Epidermal melanocyte (primary cell): ENCODE results near the gene DOCK8.
"Not testable (repeated sequence)": the region's sequence is repeated elsewhere in the genome, so short reads cannot be mapped to it uniquely, and the experiment has no call there.

Experiments used
- DNase-seq: peaks from one replicate; pipeline ENCODE4 v3.0.0; 2011; ENCODE audit warnings: low spot score; ENCODE audit not compliant: insufficient read length

DOCK8 gene

DNA sequence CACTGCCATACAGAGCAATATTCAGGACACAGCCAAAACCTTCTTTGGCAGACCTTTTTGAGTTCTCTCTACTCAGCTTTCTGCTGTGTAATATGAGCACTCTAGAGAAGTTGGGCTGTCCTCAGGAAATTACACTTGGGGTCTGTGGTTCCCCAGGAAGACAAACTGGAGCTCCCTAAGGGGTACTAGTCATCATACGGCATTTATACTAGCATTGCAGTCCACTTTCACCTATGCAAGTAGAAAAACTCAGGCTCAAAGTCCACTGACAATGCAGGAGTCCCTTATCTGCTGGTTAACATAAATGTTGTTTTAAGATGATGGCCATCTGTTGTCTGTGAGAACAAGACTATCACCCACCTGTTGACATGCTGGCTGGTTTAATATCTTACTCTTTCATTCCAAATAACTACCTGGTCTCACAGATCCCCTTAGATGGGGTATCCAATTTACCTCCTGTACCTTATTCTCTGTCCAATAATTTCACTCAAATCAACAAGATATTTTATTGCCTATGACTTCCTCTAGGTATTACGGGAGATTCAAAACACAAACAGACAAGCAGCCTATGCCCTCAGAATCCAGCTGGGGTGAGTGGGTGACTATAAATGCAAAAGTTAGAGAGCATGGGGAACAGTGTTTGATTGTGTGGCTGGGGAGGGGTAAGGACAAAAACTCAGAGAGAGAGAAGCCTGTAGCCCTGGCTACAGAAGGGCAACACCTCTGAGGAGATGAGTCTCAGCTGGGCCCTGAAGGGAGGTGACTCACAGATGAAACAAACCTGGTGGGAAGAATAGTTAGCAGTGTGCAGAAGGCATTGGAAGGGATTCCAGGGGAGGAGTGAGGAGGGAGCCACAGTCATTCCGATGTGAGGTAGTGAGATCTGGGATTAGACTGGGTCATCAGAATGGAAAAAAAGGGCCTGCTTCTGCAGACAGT lies 10.2 kb downstream of the DOCK8 start:
- no peak for DNase-seq

DNA sequence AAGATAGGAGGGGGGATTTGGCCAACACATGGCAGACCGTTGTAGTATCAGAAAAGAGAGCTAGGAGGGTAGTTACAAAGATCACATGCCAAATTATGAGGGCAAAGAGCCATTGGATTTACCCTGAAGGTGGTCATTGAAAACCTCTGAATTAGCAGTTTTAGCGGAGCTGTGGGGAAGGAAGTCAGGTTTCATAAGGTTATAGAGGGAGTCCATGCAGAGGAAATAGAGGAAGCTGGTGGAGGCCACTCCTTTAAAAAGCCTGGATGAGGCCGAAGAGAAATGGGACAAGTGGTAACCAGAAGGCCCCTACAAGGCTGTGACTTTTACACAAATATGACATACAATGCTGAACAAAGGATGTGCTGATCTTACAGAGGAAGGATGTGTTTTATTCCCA lies 13.2 kb downstream of the DOCK8 start:
- DNase-seq = no peak

DNA sequence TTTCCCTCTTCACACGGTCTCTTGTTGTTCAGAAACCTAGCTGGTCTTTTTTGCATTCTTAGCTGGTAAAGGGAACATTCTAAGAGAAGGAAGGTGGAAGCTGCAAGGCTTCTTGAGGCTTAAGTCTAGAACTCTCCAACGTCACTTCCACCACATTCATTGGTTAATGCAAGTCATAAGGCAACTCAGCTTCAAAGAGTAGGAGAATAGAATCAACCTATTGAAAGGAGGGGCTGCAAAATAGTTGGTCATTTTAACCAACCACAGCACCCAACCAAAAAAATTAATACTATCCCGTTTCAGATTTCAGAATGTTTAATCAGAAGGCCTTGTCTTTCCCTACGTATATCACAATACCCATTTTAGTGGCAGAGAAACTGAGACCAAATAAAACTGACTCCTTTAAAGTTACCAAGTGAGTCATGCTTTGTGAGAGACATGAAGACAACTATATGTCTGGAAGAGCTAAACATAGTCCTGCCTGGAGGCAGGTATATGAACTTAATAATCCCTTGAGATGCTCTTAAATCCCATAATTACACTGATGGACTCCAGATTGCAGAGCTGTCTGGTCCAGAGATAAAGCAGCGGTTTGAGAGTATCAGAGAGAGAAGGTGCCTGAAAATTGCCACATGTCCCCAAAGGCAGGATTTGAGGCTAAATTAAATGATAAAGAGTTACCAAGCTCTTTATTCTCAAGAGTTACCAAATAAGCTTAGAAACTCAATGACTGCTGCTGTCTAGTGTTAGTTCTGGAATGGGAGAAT lies 14.4 kb downstream of the DOCK8 start:
- no peak for DNase-seq

DNA sequence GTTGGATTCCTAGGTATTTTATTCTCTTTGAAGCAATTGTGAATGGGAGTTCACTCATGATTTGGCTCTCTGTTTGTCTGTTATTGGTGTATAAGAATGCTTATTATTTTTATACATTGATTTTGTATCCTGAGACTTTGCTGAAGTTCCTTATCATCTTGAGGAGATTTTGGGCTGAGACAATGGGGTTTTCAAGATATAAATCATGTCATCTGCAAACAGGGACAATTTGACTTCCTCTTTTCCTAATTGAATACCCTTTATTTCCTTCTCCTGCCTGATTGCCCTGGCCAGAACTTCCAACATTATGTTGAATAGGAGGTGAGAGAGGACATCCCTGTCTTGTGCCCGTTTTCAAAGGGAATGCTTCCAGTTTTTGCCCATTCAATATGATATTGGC lies 17.0 kb downstream of the DOCK8 start:
- DNase-seq = not testable (repeated sequence)

DNA sequence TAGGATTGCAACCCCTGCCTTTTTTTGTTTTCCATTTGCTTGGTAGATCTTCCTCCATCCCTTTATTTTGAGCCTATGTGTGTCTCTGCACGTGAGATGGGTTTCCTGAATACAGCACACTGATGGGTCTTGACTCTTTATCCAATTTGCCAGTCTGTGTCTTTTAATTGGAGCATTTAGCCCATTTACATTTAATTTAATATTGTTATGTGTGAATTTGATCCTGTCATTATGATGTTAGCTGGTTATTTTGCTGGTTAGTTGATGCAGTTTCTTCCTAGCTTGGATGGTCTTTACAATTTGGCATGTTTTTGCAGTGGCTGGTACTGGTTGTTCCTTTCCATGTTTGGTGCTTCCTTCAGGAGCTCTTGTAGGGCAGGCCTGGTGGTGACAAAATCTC lies 19.0 kb downstream of the DOCK8 start:
- not testable (repeated sequence) for DNase-seq

DNA sequence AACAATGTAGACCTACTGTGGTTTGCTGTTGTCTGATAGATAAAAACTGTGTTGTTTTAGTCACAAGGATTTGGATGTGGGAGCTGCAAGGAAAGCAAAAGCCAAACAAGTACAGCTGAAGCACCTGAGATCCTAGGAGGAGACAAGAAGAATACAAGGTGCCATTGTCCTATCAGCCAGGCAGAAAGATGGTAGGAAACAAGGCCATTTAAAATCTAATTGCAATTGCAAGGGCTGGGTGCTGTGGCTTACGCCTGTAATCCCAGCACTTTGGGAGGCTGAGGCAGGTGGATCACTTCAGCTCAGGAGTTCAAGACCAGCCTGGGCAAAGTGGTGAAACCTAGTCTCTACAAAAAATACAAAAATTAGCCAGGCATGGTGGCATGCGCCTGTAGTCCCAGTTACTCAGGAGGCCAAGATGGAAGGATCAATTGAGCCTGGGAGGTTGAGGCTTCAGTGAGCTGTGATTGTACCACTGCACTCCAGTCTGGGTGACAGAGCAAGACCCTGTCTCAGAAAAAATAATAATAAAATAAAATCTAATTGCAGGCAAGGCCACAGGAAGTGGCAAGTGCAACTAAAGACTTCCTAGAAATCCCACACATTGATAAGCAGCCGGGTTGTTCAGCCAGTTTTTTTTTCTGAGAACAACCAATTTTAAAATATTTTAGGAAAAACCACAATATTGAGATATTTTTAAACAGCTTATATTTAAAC lies 22.6 kb downstream of the DOCK8 start:
- no peak for DNase-seq

DNA sequence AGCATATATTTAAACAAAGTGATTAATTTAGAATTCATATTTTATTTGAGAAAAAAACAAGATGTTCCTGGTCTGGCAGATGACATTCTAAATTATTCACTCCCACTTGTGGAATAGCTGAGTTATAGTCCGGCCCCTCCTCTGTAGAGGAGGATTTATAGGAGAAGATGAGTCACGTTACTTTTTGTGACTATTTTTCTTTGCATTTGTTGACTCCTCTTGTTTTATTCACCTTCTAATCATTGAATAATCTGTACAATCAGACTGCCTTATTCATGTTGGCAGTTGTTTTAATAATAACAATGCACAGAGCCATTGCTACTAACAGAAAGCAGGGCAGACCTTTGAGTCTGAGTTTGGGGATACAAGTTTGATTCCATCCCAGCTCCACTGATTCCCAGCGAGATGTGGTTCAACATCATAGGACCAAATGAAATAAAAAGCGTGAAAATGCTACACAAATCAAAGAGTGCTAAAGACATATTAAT lies 23.2 kb downstream of the DOCK8 start:
- no peak for DNase-seq

DNA sequence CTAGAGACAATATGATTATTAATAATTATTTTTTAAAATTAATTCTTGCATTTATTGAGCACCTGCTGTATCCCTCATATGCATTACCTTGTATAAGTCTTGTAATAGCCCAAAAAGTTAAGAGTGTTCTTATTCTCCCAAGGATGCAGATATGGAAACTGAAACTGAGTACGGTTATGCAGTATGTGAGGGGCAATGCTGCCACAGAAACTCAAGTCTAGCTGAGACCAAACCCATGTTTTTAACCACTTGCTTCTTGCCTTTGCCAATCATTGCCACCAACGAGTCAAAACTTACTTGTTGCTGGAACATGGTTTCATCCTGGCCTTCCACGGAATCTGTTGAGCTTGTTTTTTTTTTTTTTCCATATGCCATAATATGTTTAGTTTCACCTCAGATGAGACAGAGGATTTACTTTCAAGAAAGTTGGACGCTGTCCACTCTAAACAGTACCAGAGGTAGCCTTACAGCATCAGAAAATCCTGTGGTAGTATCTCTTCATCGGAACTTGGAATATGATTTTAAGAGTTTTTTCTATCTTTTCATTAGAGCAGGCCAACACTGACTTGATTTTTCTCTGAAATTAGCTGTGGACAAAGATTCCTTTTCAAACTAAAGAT lies 27.9 kb downstream of the DOCK8 start:
- DNase-seq = no peak

DNA sequence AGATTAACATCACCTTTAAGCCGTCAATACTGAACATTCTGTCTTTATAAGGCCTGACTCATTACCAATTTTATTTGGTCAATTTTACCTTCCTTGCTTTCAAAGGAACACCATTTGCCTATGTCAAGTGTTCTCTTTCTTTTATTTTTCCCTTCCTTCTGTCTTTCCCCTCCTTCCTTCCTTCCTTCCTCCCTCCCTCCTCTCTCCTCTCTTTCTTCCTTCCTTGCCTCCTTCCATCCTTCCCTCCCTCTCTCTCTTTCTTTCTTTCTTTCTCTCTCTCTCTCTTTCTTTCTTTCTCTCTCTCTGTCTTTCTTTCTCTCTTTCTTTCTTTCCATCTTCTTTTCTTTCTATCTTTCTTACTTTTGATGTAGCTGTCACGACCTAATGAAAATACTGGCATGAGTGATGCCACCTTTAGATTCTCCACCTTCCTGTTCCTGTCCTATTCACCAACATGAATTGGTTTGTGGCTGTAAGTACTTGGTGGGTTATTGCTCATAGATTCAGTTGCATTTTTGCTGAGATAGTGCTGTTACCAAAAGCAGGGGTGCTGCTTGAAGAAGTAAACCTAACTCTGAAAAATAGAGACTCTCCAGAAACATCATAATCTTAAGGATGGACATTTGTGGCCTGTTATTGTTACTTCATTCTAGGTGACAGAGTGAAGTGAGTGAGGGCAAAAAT lies 33.8 kb downstream of the DOCK8 start:
- no peak for DNase-seq

DNA sequence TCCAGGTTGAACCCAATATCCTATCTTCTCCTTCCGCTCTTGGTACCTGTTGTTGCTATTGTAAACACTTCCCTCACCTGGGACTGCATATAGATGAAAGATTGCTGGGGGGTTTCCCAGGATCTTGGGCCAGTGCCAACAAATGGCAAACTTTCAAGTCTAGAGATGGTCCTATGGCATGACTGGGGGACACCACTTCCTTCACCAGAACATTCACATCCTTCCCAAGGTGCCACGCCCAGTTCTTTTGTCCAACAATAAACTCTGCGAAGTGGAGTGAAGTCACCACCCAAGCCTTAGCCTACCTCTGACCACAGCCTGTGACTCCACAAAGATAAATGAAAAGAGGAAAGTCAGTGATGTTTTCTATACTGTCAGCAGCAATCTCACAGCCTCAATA lies 34.4 kb downstream of the DOCK8 start:
- no peak for DNase-seq

DNA sequence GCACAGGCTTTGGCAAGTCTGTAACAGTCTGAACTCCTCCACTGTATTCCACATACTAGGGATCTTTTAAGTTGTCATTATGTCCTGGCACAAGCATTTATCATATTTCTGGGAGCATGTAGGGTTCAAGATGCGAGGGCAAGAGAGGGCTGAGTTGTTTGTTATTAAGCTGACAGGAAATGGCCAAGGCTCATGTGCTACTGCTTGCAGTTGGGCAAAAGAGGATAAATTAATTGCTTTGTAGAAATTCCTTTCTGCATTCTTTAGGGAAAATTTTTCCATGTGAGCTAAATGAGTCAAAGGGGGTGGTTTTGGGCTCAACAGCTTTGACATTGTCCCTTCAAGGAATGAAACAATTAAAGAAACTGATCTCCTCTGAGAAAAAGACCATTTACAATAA lies 35.4 kb downstream of the DOCK8 start:
- no peak for DNase-seq

DNA sequence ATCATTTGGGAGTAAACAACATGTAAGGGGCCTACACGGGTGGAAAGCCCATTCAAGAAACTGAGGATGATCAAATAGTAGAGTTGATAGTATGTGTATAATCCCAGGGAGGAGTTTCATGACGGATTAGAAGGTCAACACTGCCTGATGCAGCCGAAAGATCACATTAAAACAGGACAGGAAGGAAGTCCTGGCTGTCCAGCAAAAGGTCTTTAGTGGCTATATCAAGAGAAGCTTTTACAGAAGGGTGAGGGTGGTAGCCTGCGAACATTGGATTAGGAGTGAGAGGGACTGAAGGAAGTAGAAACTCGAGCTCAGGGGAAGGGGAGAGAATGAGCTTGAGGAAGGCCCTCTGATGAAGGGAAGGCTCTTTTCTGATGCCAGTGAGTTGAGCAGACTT lies 36.0 kb downstream of the DOCK8 start:
- DNase-seq = no peak

DNA sequence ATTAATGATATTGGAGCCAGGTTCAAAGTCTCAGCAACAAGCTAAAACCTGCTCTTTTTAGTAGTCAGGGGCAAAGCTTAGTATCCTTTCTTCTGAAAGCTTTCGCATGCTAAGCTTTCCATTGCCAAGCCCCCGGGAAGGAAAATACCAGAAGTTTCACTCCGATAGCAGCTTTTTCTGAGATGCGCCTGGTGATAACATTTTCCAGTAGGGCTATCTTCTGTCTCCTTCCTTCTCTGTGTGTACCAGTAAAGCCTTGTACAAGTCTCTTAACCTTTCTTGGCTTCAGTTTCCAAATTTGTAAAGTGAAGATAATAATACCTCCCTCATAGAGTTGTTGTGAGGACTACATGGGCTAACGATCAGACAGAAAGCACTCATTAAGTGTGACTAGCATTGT lies 36.7 kb downstream of the DOCK8 start:
- no peak for DNase-seq

DNA sequence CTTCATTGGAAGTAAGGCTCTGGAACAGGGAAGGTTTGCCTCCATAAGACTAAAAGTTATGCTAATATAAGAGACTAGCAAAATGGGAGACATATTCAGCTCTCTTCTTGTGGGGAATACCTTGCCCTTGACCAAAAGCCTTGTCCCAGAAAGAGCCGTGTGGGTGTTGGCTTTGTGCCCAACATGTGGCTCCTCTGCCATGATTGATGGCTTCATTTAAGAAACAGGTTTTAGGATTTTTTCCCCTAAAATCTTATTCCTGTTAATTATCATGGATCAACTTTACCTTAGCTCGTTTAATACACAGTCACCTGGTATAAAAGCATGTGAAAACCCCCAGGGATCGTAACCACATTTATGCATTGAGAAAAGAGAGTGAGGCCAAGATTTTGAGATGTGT lies 38.9 kb downstream of the DOCK8 start:
- no peak for DNase-seq

DNA sequence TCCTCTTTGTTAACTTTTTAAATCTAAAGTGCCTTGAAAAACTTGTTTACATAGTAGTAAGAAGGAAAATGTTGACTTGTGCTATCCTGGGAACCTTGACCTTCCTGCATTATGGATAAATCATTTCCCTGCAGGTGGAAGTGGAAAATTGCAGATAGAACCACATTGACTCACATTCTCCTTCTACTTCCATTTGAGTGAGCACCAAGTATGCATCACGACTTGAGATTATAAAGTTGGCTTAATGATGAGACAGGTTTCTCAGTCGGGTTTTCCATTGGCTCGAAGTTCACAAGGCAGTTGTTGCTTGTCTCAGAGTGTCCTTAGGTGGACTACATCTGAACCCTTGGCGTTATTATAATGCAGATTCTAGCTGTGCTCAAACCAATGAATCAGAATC lies 39.9 kb downstream of the DOCK8 start:
- DNase-seq = no peak

DNA sequence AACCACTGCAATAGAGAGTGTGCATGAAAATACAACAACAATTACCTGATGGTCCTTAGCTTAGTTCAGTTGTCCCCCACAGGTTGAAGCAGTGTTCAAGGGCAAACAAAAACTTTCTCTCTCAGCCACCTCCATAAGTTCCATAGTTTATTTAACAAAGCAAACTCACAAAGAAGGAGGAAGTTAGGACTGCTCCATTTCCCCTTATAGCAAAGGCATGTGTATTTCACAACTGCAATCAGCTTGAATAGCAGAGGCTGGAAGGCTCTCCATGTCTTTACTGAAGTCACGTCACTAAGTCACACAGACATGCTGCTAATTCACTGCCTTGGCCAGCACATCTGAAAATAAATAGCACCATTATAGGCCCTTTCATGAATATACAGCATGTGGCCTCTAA lies 43.3 kb downstream of the DOCK8 start:
- no peak for DNase-seq

DNA sequence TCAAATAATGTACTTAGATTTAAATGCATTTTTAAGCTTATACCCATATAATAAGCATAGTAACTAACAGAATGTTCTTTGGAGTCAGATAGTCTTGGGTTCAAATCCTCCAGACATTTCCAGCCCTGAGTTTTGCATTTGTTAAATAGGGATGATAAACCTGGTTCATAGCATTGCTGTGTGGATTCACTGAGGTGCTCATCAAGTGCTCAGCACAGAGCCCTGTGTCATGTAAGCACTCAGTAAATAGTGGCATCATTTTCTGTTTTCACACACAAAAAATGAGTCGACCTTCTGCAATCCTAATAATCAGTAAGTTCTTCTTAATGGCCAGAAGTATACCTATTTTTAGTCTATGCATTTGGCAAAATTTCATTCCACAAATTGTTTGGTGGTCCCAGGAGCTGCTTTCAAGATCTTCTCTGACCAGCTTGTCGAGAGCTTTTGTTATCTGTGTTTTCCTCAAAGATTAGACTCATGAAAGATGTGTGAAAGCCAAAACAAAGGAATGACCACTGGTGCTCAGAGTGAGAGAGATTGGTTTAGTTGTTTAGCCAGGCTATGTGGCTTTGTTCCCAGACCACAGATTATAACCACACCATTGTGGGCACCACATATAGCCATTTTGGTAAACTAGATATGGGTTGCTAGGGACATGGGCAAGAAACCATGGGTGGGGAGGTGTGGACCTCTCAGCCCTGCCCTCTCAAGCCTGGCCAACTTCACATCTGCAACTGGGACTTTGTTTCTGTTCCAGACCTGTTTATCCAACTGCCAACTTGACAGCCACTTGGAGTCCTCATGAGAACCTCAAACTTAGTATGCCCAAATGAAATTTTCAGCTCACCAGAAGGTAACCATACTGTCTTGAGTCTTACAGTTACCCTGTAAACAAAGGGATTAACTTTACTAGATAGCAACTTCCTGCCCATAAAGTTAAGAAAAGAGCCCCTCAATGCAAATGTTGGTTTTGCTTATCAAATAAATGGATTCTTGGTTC lies 45.0 kb downstream of the DOCK8 start:
- no peak for DNase-seq

DNA sequence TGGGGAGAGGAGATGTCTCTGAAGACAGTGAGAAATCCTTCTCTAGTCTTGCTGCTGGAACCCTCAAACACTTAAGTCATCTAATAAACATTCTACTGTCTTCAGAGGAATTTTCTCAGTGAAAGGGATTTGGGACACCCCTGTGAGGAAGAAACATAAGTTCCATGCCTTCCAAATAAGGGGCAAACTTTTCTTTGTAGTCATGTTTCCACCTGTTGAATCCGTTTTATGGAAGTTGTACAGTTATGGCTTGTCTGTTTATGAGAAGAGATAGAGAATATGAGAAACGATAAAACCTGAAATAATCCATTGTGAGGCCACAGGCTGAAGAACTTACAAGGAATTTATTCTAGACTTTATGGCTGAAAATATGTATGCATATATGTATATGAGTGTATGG lies 49.6 kb downstream of the DOCK8 start:
- no peak for DNase-seq

DNA sequence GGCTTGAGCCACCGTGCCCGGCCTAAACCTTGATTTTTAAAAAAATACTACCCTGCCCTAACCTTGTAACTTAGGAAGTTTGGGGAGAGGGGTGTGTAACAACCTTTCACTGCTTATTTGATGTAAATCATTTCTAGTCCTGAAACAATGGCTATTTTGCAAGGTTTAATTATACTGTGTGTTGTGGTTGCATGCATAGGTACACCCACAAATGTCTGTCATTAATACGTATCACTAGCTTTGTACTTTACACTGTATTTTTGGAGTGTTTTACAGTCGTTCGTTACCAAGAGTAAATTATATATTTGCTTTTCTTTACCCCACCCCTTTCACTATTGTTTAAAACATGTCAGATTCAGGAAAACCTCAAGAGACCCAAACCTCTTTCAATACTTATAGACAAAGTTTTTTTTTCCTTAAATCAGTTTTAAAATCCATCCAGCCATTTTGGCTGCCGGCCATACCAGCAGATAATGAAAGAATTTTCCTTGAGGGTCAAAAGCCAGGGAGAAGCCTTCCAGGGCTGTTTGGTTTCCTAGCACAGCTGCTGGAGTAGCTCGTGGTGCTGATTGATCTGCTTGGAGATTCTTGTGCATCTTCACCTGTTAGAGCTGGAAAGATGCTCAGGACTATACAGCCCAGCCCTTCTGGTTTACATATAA lies 50.7 kb downstream of the DOCK8 start:
- DNase-seq = no peak
